B cell (primary cell): ENCODE data around the gene CLEC19A. TPM values are rescaled to one million over a fixed set of nuclear protein-coding genes. Genes with fewer than 3 reads are reported as not detected.

Experiments
- ATAC-seq: fragments of 200-7000 bp; cut with Tn5 transposase; one replicate; pipeline ENCODE4 v1.10.0; 2021; ENCODE audit warnings: low read depth, mild to moderate bottlenecking, moderate number of reproducible peaks, moderate library complexity
- CTCF ChIA-PET: fragments of 350-600 bp; sonication (Branson Sonifier 250); formaldehyde crosslinking; loops from one replicate; lab custom pipeline; 2021; ENCODE audit warnings: antibody characterized with exemption, inconsistent platforms; lab: Charles Lee
- POLR2A ChIA-PET: fragments of 350-600 bp; sonication (Branson Sonifier 250); formaldehyde crosslinking; loops from one replicate; lab custom pipeline; 2021; ENCODE audit warnings: antibody characterized with exemption; lab: Charles Lee
- DNase-seq: peaks from one replicate; pipeline ENCODE4 v3.0.0; 2013
- H2AFZ ChIP-seq: 2 replicates; pipeline ENCODE4 v1.6.1; 2012; ENCODE audit warnings: mild to moderate bottlenecking, low read depth, low read length; ENCODE audit not compliant: insufficient read depth, poor library complexity, severe bottlenecking
- H3K27ac ChIP-seq, 2 donors: 1 replicate in 1 of 2; 2 replicates in 1 of 2; pipeline ENCODE4 v1.5.1; 2012 to 2013; ENCODE audit warnings: low read length in 2 of 2, mild to moderate bottlenecking in 2 of 2, moderate library complexity in 1 of 2
- H3K27me3 ChIP-seq, 4 experiments: fragments of 200-600 bp in 1 of 4; sonication (generic) in 1 of 4; replicated peaks in 1 of 4; 1 replicate in 2 of 4; 2 replicates in 2 of 4; pipeline versions ENCODE4 v1.6.1 to v1.7.0; 2013 to 2016; ENCODE audit warnings: low read length in 3 of 4, mild to moderate bottlenecking in 2 of 4, mixed read lengths in 1 of 4, moderate library complexity in 1 of 4; ENCODE audit not compliant: insufficient read depth in 4 of 4, control insufficient read depth in 3 of 4; ENCODE audit errors: control extremely low read depth in 1 of 4
- H3K36me3 ChIP-seq, 2 experiments: replicated peaks in 1 of 2; 1 replicate in 1 of 2; 2 replicates in 1 of 2; pipeline versions ENCODE4 v1.6.1 to v1.7.1; 2013; ENCODE audit warnings: low read length in 1 of 2; ENCODE audit not compliant: insufficient read depth in 2 of 2, control insufficient read depth in 1 of 2; ENCODE audit errors: control extremely low read depth in 1 of 2, extremely low read depth in 1 of 2
- H3K4me1 ChIP-seq, 2 donors: fragments of 200-600 bp in 1 of 2; sonication (generic) in 1 of 2; 1 replicate in 1 of 2; 2 replicates in 1 of 2; pipeline versions ENCODE4 v1.5.1 to v1.6.1; 2013 to 2017; ENCODE audit warnings: low read length in 2 of 2; ENCODE audit not compliant: control insufficient read depth in 2 of 2, insufficient read depth in 2 of 2
- H3K4me2 ChIP-seq: replicated peaks from 2 replicates; pipeline ENCODE3; 2012; ENCODE audit warnings: mild to moderate bottlenecking, low read depth, low read length; ENCODE audit not compliant: poor library complexity, severe bottlenecking
- H3K4me3 ChIP-seq, 5 experiments: fragments of 200-600 bp in 1 of 5; sonication (generic) in 1 of 5; 1 replicate in 3 of 5; 2 replicates in 2 of 5; pipeline versions ENCODE4 v1.5.1 to v1.7.0; 2011 to 2016; ENCODE audit warnings: low read length in 4 of 5, mild to moderate bottlenecking in 4 of 5, low read depth in 2 of 5, control low read depth in 1 of 5, moderate library complexity in 1 of 5; ENCODE audit not compliant: insufficient read depth in 1 of 5; ENCODE audit errors: control extremely low read depth in 1 of 5, extremely low read depth in 1 of 5
- H3K79me2 ChIP-seq: fragments of 200-600 bp; sonication (generic); one replicate; pipeline ENCODE4 v1.6.0; 2016; ENCODE audit warnings: low read length; ENCODE audit not compliant: control insufficient read depth, insufficient read depth
- H3K9ac ChIP-seq: fragments of 200-600 bp; sonication (generic); 2 replicates; pipeline ENCODE4 v1.6.1; 2017; ENCODE audit warnings: mild to moderate bottlenecking, low read length, moderate library complexity
- H3K9me3 ChIP-seq, 3 donors: one replicate each; pipeline versions ENCODE4 v1.6.1 to v1.7.1; 2013; ENCODE audit warnings: low read length in 2 of 3; ENCODE audit not compliant: control insufficient read depth in 2 of 3, insufficient read depth in 1 of 3; ENCODE audit errors: control extremely low read depth in 1 of 3
- H4K20me1 ChIP-seq: 2 replicates; pipeline ENCODE4 v1.6.0; 2012; ENCODE audit warnings: mild to moderate bottlenecking, low read length; ENCODE audit not compliant: insufficient read depth, control insufficient read depth, poor library complexity, severe bottlenecking
- H3K27ac Mint-ChIP-seq: one replicate; pipeline ENCODE4 v1.8.0; 2021; ENCODE audit warnings: mixed read lengths
- H3K27me3 Mint-ChIP-seq: one replicate; pipeline ENCODE4 v1.8.0; 2021; ENCODE audit warnings: mixed read lengths
- H3K4me1 Mint-ChIP-seq: one replicate; pipeline ENCODE4 v1.8.0; 2021; ENCODE audit warnings: mixed read lengths
- H3K4me3 Mint-ChIP-seq: one replicate; pipeline ENCODE4 v1.8.0; 2021; ENCODE audit warnings: mixed read lengths
- H3K9me3 Mint-ChIP-seq: one replicate; pipeline ENCODE4 v1.8.0; 2022; ENCODE audit warnings: mixed read lengths; ENCODE audit not compliant: insufficient read depth
- CTCF ChIP-seq: fragments of 200-600 bp; IDR thresholded peaks from one replicate; pipeline ENCODE4 v1.8.0; 2022; ENCODE audit warnings: antibody characterized with exemption, mild to moderate bottlenecking
- EZH2 ChIP-seq: IDR thresholded peaks from 2 replicates; pipeline ENCODE4 v1.6.1; 2012; ENCODE audit warnings: borderline replicate concordance, low read depth, mild to moderate bottlenecking, moderate library complexity, low read length; ENCODE audit not compliant: insufficient read depth, poor library complexity, severe bottlenecking
- WGBS: methylation state at CpG from one replicate; pipeline ENCODE4 v1.1.5; 2013; ENCODE audit warnings: missing lambda C conversion rate; ENCODE audit not compliant: insufficient coverage; 5-methylcytosine and 5-hydroxymethylcytosine counted together
- intact Hi-C: fragments of 100-400 bp; cut with micrococcal nuclease; formaldehyde crosslinking; loops from one replicate; pipeline ENCODE4 v1.10.0; 2022
- polyA plus RNA-seq: library from polyadenylated mRNA; depleted of rRNA; stranded (reverse); fragments of >200 nt; gene quantifications from 2 replicates; pipeline ENCODE4 v1.2.3, GENCODE V29; 2012
- total RNA-seq, 2 donors: library from RNA; stranded (reverse); fragments of 120-200 nt in 1 of 2; gene quantifications; 1 replicate in 1 of 2; 2 replicates in 1 of 2; pipeline versions ENCODE4 v1.2.3 to v1.2.4, GENCODE V29; 2013 to 2022

CLEC19A gene
- total and polyA plus RNA-seq, 2 donors (not counting 1 experiment from before 2014, with no cell fraction given): not detected

DNA sequence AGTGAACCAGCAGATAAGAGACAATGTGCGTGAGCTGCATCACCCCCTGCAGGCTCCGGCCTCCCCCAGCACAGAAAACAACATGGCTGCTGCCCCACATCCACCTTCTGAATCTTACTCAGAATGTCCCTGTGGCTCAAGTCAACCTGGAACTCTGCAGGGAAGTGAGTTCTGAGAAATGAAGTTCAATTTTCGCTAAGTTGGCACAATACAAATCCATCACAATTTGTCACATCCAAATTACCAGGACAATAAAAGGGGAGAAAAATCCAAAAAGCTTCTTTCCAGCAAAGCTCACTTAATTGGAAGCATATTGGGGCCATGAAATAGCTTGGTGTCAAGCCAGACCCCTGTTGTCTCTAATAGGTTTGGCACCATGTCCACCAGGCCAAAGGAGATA lies 38.1 kb downstream of the CLEC19A start:
- no peaks in the 10 kb centered on the region for H3K79me2 ChIP-seq
- no peak for DNase-seq
- Mint-ChIP-seq H3K27me3 (no peaks in the 10 kb centered on the region), H3K9me3 (peaks cover 3% of the 10 kb centered on the region), H3K27ac (no peak overlapping the region), H3K4me1 (no peaks in the 10 kb centered on the region), H3K4me3 (no peak overlapping the region)
- H3K4me1 ChIP-seq: no peaks in the 10 kb centered on the region
- no peaks in the 10 kb centered on the region for H4K20me1 ChIP-seq
- H3K27me3 ChIP-seq: peaks cover 0 to 2% (median 0%) of the 10 kb centered on the region in 4 experiments
- H3K36me3 ChIP-seq: no peaks in the 10 kb centered on the region
- TF ChIP-seq CTCF (no peak), EZH2 (no peak)
- H3K27ac ChIP-seq: no peak overlapping the region
- no CpG with 5 or more reads among the region's 3 CpGs for WGBS
- no peak overlapping the region for H3K9ac ChIP-seq
- intact Hi-C loops: no loop called here
- no peak overlapping the region for H3K4me2 ChIP-seq
- CTCF ChIA-PET: no interaction called here
- no peak for ATAC-seq
- no peak overlapping the region for H3K4me3 ChIP-seq
- H3K9me3 ChIP-seq: no peaks in the 10 kb centered on the region
- H2AFZ ChIP-seq: no peak overlapping the region
- POLR2A ChIA-PET: no interaction called here

DNA sequence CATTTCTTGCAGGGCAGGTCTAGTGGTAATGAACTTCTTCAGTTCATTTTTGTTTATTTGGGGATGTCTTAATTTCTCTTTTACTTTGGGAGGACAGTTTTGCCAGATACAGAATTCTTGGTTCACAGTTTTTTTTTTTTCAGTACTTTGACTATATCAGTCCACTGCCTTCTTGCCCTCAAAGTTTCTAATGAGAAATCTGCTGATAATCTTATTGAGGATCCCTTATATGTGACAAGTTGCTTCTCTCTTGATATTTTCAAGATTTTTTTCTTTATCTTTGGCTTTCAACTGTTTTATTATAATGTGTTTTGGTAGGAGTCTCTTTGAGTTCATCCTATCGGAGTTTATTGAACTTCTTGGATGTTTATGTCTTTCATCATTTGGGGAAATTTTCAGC lies 42.8 kb downstream of the CLEC19A start:
- Mint-ChIP-seq H3K9me3 (peaks cover 3% of the 10 kb centered on the region), H3K27ac (no peak overlapping the region), H3K4me3 (no peak overlapping the region), H3K4me1 (no peaks in the 10 kb centered on the region), H3K27me3 (peaks cover 3% of the 10 kb centered on the region)
- CTCF ChIA-PET: no interaction called here
- H3K4me1 ChIP-seq: no peaks in the 10 kb centered on the region
- DNase-seq: no peak
- H3K4me2 ChIP-seq: no peak overlapping the region
- POLR2A ChIA-PET: no interaction called here
- no CpG with 5 or more reads among the region's 1 CpG for WGBS
- intact Hi-C loops: no loop called here
- no peaks in the 10 kb centered on the region for H3K36me3 ChIP-seq
- no peak for ATAC-seq
- H2AFZ ChIP-seq: no peak overlapping the region
- H3K79me2 ChIP-seq: no peaks in the 10 kb centered on the region
- H3K9me3 ChIP-seq: peaks cover 0 to 10% (median 2%) of the 10 kb centered on the region in 3 donors
- H3K27ac ChIP-seq: no peak overlapping the region
- no peaks in the 10 kb centered on the region for H3K27me3 ChIP-seq
- H3K4me3 ChIP-seq: no peak overlapping the region
- no peak for TF ChIP-seq CTCF
- H4K20me1 ChIP-seq: no peaks in the 10 kb centered on the region
- H3K9ac ChIP-seq: no peak overlapping the region
